Measurements from ENCODE around the gene FAXDC2. TPM values are rescaled to one million over a fixed set of nuclear protein-coding genes. Genes with fewer than 3 reads are reported as not detected.

Gene FAXDC2
- total and polyA plus RNA-seq, 10 of the 15 experiments (the other 5 are each of a cell fraction or from before 2014, with no cell fraction given), result 0.13 to 1.8 (median 0.35) TPM

DNA sequence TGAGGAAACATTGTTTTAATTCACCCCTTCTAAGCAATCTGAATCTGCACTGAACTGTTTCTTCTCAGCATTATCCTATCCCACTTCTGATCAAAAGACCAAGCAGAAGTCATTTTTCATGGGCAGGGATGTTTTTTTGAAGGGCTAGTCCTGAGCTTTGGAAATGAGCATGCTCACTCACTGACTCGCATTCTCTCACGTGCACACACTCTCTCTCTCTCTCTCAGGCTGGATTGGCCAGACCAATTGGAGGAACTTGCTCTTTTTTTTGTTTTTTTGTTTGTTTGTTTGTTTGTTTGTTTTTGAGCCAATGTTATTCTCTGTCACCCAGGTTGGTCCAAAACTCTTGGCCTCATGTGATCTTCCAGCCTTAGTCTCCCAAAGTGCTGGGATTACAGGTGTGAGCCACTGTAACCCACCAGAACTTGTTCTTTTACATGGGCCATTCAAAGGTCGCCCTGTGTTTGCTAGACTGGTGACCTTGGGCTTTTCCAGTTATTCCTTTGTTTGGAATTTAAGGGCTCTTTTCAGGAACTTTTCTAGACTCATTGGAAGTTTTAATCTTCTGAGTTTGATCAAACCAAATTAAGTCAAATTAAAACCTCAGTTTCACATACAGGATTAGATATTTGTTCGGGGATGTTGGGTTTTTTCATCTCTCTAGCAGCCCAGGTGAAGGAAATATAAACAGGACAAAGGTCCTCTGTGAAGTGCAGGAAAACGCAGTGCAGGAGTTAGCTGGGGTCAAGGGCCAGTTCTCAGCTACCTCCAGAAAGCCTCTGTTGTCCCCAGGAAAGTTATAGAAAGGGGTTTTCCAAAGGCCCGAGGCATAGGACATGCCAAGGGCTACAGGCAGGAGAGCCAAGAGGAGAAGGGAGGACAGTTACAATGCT lies 13.1 kb downstream of the FAXDC2 start:
- ATAC-seq (no peak), FAIRE-seq (no peak), DNase-seq (ENCODE audit: low read depth, low spot score) (no peak)
- H4K20me1 ChIP-seq (ENCODE audit: control insufficient read depth, insufficient read depth), result no peaks in the 10 kb centered on the region
- H3K4me2 ChIP-seq (ENCODE audit: control insufficient read depth, insufficient read depth), result no peak overlapping the region
- RAD21 ChIA-PET (ENCODE audit: unreplicated experiment), result no interaction called here
- no peaks in the 10 kb centered on the region; a peak in 1 of 4 replicates for H3K36me3 ChIP-seq (ENCODE audit: control insufficient read depth in 2 of 2, insufficient read depth in 2 of 2, low read length in 1 of 2)
- intact Hi-C loops (cut with micrococcal nuclease; ENCODE audit: unreplicated experiment) (no loop called here), in situ Hi-C loops (cut with MboI) (no loop called here)
- no peaks in the 10 kb centered on the region for H3K79me2 ChIP-seq (ENCODE audit: control insufficient read depth, insufficient read depth, low read length)
- WGBS (ENCODE audit: insufficient coverage, insufficient replicate concordance, low lambda C conversion rate, missing lambda C conversion rate), result 96% methylated on average over 6 of the region's 6 CpGs
- H3K9ac ChIP-seq (ENCODE audit: control insufficient read depth, insufficient read depth, low read length), result no peak overlapping the region
- H3K27ac ChIP-seq (ENCODE audit: control insufficient read depth, insufficient read depth), result no peak overlapping the region
- SMC1A ChIA-PET (ENCODE audit: uncharacterized antibody, unreplicated experiment), result interaction anchor here (0.5 to 1.1 kb wide), 2 partner anchors 13 to 188 kb away, joined by 4 to 5 read pairs; no protein-coding TSS in a partner anchor
- no peak overlapping the region for H3K4me3 ChIP-seq
- CTCF ChIA-PET, result no interaction called here
- POLR2A ChIA-PET, result interaction anchor here (0.6 kb wide), 1 partner anchor 112 kb away, joined by 3 read pairs; no protein-coding TSS in a partner anchor
- H3K27me3 ChIP-seq (replicated peaks in 1 of 2; ENCODE audit: control insufficient read depth in 2 of 2, insufficient read depth in 2 of 2, low read length in 1 of 2), result no peaks in the 10 kb centered on the region
- no peak overlapping the region for H2AFZ ChIP-seq (ENCODE audit: control insufficient read depth, low read depth, low read length)
- BruUV-seq (replicated peaks), result no TSS peak
- no peaks in the 10 kb centered on the region for H3K4me1 ChIP-seq (ENCODE audit: control insufficient read depth, insufficient read depth, low read length)
- TF ChIP-seq USF2 (IDR thresholded peaks at IDR 0.05; ENCODE audit: borderline replicate concordance, low read depth, low read length) (no peak), SRF (IDR thresholded peaks at IDR 0.05; ENCODE audit: low read depth in 2 of 2, low read length in 2 of 2) (no peak), SPI1 (IDR thresholded peaks at IDR 0.05; ENCODE audit: borderline replicate concordance, insufficient read depth, low read depth, low read length) (no peak), SREBF2 (IDR thresholded peaks at IDR 0.05; ENCODE audit: low read length) (no peak), BHLHE40 (IDR thresholded peaks at IDR 0.05; ENCODE audit: borderline replicate concordance in 1 of 2, low read depth in 2 of 2, low read length in 1 of 2) (no peak), ZNF592 (IDR thresholded peaks at IDR 0.05) (no peak), IRF4 (IDR thresholded peaks at IDR 0.05; ENCODE audit: low read depth, low read length) (no peak), RBBP5 (conservative IDR thresholded peaks at IDR 0.05) (no peak), POLR2AphosphoS5 (IDR thresholded peaks at IDR 0.05; ENCODE audit: low read length) (no peak)
- TF ChIP-seq, protein P1, sequence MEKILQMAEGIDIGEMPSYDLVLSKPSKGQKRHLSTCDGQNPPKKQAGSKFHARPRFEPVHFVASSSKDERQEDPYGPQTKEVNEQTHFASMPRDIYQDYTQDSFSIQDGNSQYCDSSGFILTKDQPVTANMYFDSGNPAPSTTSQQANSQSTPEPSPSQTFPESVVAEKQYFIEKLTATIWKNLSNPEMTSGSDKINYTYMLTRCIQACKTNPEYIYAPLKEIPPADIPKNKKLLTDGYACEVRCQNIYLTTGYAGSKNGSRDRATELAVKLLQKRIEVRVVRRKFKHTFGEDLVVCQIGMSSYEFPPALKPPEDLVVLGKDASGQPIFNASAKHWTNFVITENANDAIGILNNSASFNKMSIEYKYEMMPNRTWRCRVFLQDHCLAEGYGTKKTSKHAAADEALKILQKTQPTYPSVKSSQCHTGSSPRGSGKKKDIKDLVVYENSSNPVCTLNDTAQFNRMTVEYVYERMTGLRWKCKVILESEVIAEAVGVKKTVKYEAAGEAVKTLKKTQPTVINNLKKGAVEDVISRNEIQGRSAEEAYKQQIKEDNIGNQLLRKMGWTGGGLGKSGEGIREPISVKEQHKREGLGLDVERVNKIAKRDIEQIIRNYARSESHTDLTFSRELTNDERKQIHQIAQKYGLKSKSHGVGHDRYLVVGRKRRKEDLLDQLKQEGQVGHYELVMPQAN (conservative IDR thresholded peaks at IDR 0.05), result no peak
- no peaks in the 10 kb centered on the region for H3K9me3 ChIP-seq (replicated peaks; ENCODE audit: control insufficient read depth, insufficient read depth, low read length)
